ENCODE measurements around the gene PELI1.
A peak's percentile ranks its signal among the peaks of the same experiment; 100 is the strongest.

PELI1 gene

DNA sequence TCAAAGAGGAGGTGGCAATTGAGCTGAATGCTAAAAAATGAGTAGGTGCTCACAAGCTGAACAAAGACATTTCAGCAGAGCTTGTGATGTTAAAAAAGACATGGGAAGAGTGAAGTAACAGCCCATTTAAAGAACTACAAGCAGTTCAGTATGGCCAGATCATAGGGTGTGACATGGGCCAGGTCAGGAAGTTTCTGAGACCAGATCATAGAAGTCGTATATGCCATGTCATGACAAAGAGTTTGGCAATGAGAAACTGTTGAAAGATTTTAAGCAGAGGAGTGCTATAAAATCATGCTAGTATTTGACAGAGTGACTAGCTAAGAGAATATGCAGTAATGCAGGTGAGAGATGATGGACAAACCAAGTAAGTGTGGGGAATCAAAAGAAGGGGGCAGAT, 7.3 kb upstream of the PELI1 start:
- no peak for DNase-seq

DNA sequence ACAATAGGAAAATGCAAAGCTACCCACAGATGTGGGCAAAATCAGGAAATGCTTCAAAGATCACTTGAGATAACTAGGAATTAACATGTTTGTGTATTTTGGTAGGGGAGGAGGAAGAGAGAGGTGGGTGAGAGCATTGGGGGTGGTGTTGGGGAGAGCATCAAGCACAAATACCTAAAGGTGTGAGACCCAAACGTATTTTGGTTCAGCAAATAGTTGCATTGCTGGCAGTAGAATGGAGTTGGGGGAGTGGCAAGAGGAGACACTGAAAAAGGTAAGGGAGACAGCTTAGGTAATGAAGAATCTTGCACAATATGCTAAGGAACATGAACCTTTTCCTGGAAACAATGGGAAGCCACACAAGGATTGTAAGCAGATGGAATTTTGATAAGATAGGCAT, 1.5 kb upstream of the PELI1 start:
- no peak for DNase-seq

DNA sequence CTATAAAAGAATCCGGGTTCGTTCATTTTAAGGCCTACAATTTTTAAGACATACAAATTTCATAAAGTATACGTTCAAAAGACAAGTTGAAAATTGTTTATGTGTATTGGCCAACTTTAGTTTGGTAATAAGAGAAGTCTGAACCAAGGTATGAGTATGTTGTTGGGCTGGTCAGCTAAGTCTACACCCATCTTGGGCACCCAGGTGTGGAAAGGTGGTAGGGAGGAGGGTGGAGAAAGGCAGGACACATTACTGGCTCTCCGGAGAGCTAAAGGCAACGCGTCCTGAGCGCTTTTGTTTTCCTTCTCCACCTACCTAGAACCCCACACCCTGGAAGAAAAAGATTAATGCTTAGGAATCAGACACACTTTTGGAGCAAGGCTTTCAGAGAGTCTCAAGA, 899 bp upstream of the PELI1 start:
- DNase-seq: no peak

DNA sequence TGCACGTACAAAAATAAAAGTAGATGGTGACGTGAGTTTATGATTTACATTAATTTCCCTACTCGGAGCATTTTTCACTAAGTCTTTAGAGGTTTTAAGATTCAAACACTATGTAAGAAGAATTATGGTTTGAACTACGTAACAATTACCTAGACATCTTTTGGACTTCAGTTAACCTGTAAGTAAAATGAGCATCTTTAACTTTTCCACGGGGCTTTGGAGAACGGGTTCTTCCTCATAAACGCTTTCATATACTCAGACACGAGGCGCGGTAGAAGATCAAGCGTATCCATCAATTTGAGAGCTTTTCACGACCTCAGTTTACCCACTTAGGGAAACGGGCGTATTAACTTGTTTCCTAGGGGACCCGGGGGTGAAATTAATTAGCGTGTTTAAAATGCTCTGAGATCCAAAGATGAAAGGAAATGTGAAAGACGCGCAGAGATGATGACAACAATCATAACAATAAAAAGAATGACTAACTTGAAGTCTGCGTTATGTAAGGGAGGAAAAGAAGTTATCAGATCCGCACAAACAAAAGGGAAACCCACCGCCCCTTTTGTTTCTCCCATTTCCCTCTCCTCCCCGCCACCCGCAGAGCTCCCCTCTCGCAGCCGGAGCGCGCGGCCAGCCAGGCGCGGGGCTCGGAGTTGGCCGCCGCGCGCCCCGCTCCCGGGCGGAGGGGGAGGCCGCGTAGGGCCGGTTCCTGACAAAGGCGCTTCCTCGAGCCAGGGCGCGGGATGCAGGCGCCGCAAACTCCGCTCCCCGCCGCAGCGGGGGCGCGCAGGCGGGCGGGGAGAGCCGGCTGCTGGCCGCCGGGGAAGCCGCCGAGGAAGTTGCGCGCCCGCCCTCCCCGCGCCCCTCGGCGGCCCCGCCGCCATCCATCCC, 807 bp downstream of the PELI1 start:
- DNase-seq: peak in 1 of 2 donors; percentile 57

DNA sequence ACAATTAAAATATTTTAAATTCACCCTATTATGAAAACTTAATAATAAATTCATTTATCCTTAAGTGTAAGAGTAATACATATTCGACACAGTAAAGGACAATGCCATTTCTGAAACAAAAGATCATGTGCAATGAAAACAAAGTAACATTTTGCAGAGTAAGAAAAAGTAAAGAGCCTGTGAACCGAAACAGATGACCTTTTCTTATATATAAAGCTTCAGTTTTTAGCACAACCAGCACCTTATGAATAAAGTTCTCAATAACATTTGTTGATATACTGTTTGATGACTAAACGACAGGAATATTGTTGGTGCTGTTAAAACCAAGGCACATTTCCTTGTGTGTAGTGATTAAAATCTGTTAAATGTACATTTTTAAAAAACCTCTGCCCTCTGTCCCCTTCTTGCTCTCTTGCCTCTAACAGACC, 1.5 kb downstream of the PELI1 start:
- DNase-seq: no peak

DNA sequence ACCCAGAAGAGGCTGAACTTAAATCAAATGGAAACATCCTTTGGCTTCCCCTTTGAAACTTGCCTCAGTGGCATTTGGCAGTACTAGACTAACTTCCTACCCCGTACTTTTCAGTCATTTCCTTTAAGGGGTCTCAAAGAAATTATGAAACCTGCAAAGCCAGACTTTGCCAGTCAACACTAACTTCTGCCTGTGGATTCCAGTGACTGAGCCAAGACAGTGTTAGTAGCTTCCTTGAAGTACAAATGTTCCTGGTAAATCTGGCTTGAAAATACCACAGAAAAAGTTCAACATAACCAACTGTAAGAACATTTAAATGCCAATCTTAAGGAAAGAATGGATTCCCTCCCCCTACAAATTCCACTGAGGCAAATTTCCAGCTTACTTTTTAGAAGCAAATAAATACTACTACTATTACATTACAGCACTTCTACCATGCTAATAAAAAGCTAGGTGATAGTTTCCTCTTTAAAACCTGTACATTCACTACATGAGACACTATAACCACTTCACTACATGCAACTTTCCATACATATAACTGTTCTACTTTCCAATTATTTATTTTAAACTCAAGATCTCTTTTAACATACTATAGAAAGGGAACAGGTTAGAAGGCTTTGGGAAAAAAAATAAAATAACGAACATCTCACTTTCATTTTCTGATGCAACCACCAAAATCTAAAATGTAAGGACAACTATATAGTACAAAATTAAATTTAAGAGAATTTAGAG, 2.4 kb downstream of the PELI1 start:
- no peak for DNase-seq

DNA sequence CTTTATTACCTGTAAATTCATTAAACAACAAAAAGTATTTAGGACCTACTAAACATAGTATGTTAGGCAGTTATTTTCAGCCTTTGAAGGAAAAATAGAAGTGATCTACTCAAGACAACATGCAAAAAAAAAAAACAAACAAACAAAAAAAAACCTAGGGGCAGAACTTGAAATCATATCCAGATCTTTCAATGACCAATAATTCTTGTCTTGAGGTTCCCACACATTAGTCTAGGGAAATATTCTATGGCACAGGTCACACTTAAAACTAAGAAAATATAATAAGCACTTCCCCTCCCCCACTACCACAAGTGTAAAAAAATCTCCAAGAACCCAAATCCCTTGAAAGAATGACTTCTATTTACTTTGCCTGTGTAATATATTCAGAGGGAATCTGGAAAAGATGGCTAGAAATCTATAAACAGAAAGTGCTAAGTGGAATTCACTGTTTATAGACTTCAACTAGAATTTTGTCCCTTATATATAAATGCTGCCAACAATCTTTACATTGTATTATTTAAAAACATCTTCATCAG, 3.5 kb downstream of the PELI1 start:
- DNase-seq: no peak

DNA sequence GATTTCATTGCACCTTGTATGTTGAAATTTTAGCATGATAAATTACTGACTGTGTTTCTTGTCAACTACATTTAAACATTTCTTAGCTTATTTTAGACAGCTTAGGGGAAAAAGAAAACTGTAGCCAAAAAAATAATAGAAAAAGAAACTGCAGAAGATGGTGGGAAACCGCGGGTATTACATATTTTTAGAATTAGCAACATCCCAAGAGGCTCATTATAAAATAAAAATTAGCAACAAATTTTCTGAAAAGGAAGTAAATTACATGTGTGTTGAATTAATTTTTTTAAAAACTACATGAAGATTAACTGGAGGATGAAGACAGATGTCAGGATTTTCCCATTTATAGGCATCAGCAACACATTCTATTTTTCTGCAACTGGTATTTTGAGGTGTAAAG, 4.3 kb downstream of the PELI1 start:
- no peak for DNase-seq

DNA sequence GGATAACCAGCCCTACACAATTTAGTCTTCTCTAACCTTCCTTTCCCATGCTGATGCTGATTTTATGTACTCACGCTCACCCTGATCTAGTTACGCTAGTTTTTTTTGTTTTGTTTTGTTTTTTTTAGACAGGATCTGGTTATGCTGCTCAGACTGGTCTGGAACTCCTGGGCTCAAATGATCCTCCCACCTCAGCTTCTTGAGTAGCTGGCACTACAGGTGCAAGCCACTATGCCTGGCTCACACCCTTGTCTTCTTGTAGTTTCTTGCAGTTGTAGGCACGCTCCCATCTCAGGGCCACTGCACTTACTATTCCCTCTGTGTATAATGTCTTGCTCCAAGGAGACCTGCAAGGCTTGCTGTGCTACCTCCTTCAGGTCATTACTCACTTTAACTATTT, 6.2 kb downstream of the PELI1 start:
- DNase-seq: no peak

DNA sequence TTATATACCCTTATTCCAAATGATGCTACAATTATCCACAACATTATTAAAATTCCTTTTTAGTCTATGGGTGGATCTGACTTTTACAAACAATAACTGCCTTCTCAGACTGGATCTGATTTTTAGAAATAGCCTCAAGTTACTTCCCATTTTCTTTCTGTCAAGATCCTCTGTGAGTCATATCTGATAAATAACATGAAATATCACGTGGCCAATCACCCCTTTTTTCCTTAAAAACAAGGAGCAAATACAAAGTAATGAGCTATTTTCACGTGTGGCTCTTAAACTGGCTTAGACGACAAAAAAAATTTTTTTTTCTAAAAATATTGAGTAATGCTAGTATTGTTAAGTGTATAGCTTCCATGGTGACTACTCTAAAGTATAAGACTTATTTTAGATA, 6.7 kb downstream of the PELI1 start:
- no peak for DNase-seq

DNA sequence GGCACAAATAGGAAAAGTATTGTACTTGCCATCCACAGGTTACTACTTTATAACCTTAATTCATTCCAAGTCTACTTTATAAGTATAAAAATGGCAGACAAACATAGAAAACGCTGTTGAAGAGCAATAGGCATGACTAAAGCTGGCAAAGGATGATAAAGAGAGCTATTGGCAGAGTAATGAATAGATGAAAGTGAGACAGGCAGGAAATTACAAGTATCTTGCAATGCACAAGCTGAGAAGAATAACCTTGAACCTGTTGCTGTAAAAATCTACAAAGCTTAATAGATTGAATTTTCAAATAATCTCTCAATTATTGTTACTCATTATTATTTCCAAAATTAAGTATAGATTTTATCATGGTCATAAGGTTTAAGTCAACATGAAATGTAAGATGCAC, 8.8 kb downstream of the PELI1 start:
- no peak for DNase-seq

DNA sequence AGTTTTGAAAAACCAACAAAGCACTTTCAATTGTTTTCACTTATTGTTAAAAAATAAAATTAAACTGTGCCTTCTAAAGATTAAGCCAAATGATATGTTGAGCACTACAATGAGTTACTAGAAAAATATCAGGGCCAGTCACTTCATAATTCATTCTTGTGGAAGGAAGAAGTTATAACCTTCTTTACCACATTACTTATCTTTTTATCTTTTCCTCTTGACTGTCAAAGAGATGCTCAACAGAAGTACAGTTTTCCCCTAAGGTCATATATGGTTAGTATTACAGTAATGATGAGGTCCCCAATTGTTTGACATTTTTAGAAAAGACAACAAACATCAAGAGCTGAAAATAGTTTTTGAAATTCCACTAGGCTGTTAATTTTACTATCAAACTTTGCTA, 9.4 kb downstream of the PELI1 start:
- DNase-seq: no peak

DNA sequence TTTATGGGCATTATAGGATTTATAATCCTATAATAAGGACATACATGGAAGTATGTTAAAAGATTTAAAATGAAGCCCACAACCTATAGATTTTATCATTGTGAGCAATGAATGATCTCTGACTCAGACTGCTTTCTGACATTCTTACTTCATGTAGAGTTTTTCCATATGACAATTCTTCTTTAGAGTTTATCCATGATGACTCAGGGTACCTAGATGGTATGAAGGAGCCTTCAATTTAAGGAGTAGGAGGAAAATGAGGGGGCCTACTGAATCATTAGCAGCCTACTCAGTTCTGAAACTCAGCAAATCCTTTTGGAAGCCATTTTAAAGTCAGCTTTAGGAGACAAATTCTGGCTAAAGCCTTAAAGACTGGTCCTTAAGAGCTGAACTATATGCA, 10.4 kb downstream of the PELI1 start:
- no peak for DNase-seq

DNA sequence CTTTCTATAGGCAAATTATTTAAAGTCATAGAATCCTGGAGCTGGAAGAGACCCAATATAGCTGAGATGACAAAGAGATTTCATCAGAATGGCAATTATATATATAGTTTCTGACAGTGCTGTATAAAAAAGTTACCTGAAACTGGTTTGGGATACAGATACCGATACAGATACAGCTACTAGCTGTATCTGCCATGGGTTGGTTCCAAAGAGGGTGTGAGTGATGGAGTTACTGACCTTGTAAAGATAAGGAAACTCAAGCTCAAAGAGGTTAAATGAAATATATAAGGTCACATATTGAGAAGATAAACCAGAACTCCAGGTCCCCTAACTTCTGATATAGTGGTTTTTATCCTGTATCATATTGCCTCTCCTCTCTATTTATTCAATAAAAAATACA, 10.9 kb downstream of the PELI1 start:
- no peak for DNase-seq

DNA sequence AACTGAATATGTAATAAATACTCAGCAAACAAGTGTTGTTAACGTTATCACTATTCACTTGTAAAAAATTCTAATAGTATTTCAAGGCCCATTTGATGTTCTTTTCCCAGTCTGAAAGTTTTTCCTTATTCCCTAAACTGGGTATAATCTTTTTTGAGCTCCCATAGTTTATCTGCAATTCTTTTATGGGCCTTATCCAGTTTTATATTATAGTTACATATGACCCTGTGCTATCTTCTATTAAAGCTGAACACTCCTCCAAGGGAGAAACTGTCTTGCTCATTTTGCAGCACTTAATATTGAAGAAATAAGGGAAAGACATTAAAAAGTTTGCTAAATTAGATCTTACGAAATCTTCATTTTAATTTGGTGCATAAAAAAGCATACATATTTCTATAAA, 13.9 kb downstream of the PELI1 start:
- no peak for DNase-seq

DNA sequence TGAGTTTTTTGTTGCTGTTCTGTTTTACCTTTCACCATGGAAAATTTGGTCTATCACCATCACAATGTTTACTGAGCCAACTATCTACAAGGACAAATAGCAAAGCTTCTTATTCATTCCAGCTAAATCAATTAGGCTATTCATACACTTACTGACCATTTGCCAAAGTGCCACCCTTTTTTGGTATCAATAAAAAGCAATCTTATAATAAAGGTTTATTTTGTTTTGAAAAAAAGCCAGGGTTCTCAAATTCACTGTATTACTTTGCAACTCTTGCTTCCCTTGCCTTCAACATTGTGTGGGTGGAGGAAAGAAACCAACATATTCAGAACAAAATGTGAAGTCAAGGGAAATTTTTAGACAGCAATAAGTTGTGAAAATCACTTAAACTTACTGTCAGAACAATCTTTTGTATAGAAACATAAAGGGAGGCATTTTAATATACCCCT, 15.3 kb downstream of the PELI1 start:
- no peak for DNase-seq

DNA sequence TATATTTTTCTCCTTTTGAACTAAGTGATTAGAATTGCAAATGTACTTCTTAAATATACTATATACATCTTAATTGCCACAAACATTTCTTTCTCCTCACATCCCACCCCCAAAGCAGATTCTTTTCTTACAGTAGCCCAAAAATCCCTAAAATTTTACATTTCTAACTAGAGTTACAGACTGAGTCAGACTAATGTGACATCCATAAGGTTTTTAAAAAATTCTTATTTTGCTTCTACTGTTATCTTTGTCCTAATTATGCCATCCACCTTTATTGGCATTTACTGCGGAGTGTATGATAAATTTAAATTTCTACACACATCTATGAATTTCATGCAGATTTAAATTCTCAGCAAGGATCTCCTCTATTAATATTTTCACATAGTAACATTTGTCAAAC, 15.8 kb downstream of the PELI1 start:
- no peak for DNase-seq

DNA sequence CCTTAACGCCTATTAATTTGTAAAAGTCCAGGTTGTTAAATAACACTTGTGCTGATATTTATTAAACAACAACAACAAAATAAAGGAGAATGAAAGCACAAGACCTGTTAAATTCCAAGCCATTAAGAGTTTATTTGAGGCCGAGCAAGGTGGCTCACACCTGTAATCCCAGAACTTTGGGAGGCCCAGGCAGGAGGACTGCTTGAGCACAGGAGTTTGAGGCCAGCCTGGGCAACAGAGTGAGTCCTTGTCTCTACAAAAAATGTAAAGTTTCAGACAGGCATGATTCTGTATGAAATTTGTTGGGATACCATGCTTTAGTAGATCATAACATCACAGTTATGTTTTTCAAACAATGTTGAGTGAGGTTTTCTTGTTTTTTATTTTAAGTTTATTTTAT, 17.1 kb downstream of the PELI1 start:
- no peak for DNase-seq

DNA sequence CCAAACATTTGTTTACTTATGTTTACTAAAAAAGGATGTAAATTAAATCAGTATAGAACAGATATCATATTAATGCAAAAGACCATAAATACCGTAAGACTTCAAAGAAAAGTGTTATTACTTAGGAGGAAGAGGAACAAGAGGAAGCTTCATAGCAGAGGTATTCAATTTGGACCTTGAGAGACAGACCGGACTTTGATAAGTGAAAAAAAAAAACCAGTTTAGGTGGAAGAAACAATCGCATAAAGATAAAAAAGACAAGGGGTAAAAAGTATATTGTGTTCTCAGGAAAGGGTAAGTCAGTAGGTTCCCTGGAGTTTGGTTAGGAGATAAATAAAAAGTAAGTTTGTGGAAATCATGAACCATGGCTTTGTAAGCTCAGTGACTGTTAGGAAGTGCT, 17.6 kb downstream of the PELI1 start:
- no peak for DNase-seq

DNA sequence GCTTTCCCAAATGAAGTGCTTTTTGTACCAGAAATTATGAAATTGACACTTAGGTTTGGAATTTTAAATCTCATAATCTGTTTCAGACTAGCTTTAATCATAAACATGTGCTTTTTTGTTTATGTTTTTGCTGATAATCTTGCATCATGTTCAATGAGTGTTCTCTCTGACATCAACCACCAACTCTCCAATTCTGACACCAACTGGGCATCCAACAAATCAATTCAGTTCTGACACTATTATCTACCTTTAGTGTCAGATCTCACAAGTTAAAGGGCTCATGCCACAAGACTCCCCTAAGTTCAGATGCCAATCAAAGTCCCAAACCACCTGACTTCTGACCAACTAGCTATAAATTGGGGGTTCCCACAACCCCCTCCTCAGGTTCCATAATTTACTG, 19.6 kb downstream of the PELI1 start:
- no peak for DNase-seq

DNA sequence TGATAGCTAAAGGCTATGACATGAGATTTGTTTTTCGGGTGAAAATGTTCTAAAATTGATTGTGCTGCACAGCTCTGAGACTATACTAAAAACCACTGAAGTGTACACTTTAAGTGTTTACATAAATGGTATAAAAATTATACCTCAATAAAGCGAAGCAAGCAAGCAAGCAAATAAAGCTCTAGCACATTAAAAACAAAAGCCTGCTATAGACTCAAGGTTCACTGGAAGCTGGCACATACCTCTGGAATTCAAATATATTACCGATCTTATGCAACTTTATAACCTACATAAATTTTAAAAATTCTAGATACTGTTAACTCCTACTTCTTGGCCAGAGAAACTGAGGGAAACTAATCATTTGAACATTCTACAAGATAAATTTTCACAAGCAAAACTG, 20.1 kb downstream of the PELI1 start:
- DNase-seq: no peak

DNA sequence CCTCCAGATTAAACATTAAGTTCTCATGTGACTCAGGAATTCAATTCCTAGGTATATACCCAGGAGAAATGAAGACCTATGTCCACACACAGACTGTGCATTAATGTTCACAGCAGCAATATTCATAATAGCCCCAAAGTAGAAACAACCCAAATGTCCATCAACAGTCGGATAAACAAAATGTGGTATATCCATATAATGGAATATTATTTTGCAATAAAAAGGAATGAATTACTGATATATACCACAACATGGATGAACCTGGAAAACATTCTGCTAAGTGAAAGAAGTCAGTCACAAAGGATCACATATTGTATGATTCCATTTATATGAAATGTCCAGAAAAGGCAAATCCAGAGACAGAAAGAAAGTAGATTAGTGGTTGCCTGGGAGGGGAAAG, 20.5 kb downstream of the PELI1 start:
- no peak for DNase-seq

DNA sequence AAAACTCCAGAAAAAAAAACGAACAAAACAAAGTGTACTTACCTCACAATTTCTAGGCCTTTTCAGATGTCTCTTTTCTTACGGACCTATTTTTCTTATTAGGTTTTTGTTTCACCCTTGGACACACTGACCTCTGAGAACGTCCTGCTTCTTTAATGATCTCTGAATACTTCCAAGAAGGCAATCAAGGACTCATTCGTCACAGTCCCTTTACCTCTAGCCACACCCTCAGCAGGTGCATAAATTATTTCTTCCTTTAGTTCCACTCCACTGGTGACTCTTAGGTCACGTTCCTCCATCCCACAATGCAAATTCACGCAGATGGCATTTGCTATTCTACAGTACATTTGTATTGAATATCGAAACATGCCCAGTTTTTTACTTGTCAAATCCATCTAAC, 21.9 kb downstream of the PELI1 start:
- no peak for DNase-seq

DNA sequence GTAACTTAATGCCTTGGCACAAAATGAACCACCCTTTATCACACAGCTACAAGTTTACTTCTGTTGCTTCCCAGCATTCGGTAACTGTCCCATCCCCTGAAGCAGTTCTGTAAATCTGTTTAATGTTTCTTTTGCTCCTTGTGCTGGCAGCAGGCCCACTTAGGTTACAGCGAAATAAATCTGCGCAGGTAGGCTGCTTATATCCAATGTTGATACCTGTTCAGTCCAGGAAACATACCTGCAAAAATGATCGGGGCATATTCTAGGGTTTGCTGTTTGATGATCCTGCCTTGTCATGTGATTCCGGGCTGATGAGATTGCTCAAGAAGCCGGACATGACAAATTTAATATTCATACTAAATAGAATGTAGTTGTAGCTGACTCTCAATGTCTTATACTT, 23.3 kb downstream of the PELI1 start:
- no peak for DNase-seq
